GM12878 (cell line): ENCODE measurements around the gene IER3. TPM values are rescaled to one million over a fixed set of nuclear protein-coding genes. Genes with fewer than 3 reads are reported as not detected.

ENCODE experiments used
- ATAC-seq: fragments of 200-7000 bp; cut with Tn5 transposase; 3 replicates; pipeline ENCODE4 v1.9.1; 2020; ENCODE audit warnings: mild to moderate bottlenecking, moderate library complexity
- BruUV-seq: library from RNA; stranded (reverse); fragments of 400-500 nt; replicated peaks from 2 replicates; lab custom pipeline; 2021; lab: Mats Ljungman, UMichigan
- CTCF ChIA-PET: fragments of 300-600 bp; sonication (Branson Sonifier 250); formaldehyde crosslinking; extraction: SDS; loops from one replicate; lab custom pipeline; 2021; ENCODE audit warnings: inconsistent platforms; lab: Yijun Ruan, JAX
- POLR2A ChIA-PET: fragments of 350-600 bp; formaldehyde crosslinking; extraction: SDS; loops from one replicate; lab custom pipeline; 2021; ENCODE audit warnings: inconsistent platforms; lab: Charles Lee
- RAD21 ChIA-PET: fragments of 300-600 bp; sonication (Branson Sonifier 250); formaldehyde crosslinking; loops from one replicate; lab custom pipeline; 2023; ENCODE audit warnings: antibody characterized with exemption; ENCODE audit not compliant: unreplicated experiment; lab: Charles Lee
- SMC1A ChIA-PET: fragments of 300-600 bp; sonication (Branson Sonifier 250); formaldehyde crosslinking; loops from one replicate; lab custom pipeline; 2023; ENCODE audit not compliant: unreplicated experiment, uncharacterized antibody; lab: Charles Lee
- DNase-seq: peaks from one replicate; pipeline ENCODE4 v3.0.0-alpha.2; 2011; ENCODE audit warnings: low read depth, low spot score
- FAIRE-seq: peaks from 3 replicates; lab custom pipeline; 2011; peaks lifted over from hg19 to GRCh38; lab: Jason Lieb, UNC
- H2AFZ ChIP-seq: 2 replicates; pipeline ENCODE4 v1.6.0; 2011; ENCODE audit warnings: low read depth, low read length, control low read depth; ENCODE audit not compliant: control insufficient read depth
- H3K27ac ChIP-seq: 2 replicates; pipeline ENCODE4 v1.5.1; 2011; ENCODE audit warnings: control low read depth; ENCODE audit not compliant: control insufficient read depth, insufficient read depth
- H3K27me3 ChIP-seq, 2 experiments: replicated peaks in 1 of 2; 2 replicates each; pipeline versions ENCODE4 v1.6.0 to v1.6.1; 2011; ENCODE audit warnings: low read length in 1 of 2; ENCODE audit not compliant: control insufficient read depth in 2 of 2, insufficient read depth in 2 of 2
- H3K36me3 ChIP-seq, 2 experiments: 2 replicates each; pipeline ENCODE4 v1.5.1; 2011; ENCODE audit warnings: low read length in 1 of 2; ENCODE audit not compliant: control insufficient read depth in 2 of 2, insufficient read depth in 2 of 2
- H3K4me1 ChIP-seq: 2 replicates; pipeline ENCODE4 v1.6.1; 2011; ENCODE audit warnings: mild to moderate bottlenecking, low read length, moderate library complexity, mixed read lengths; ENCODE audit not compliant: control insufficient read depth, insufficient read depth
- H3K4me2 ChIP-seq: 2 replicates; pipeline ENCODE4 v1.6.0; 2011; ENCODE audit warnings: control low read depth; ENCODE audit not compliant: control insufficient read depth, insufficient read depth
- H3K4me3 ChIP-seq: fragments of 200-600 bp; sonication (generic); 2 replicates; pipeline ENCODE4 v1.5.1; 2016
- H3K79me2 ChIP-seq: 2 replicates; pipeline ENCODE4 v1.6.0; 2011; ENCODE audit warnings: low read length; ENCODE audit not compliant: control insufficient read depth, insufficient read depth
- H3K9ac ChIP-seq: 2 replicates; pipeline ENCODE4 v1.8.0; 2011; ENCODE audit warnings: low read length, control low read depth, mixed read lengths; ENCODE audit not compliant: control insufficient read depth, insufficient read depth
- H3K9me3 ChIP-seq: replicated peaks from 3 replicates; pipeline ENCODE4 v1.5.1; 2011; ENCODE audit warnings: mild to moderate bottlenecking, low read length; ENCODE audit not compliant: control insufficient read depth, insufficient read depth
- H4K20me1 ChIP-seq: 2 replicates; pipeline ENCODE4 v1.6.0; 2011; ENCODE audit not compliant: control insufficient read depth, insufficient read depth
- CHD1 ChIP-seq: IDR thresholded peaks from 2 replicates; pipeline ENCODE4 v1.6.1; 2012; ENCODE audit warnings: low read depth, low read length, improper control_type of control experiment
- CUX1 ChIP-seq: IDR thresholded peaks from 2 replicates; pipeline ENCODE4 v1.6.1; 2012; ENCODE audit warnings: improper control_type of control experiment, low read depth, low read length; ENCODE audit not compliant: insufficient replicate concordance
- IKZF1 ChIP-seq: fragments of 450-650 bp; conservative IDR thresholded peaks from 2 replicates; pipeline ENCODE4 v1.6.1; 2017; ENCODE audit warnings: antibody characterized with exemption, mild to moderate bottlenecking
- IRF4 ChIP-seq: IDR thresholded peaks from 2 replicates; pipeline ENCODE4 v1.6.1; 2011; ENCODE audit warnings: low read depth, low read length
- KDM1A ChIP-seq: fragments of 200-600 bp; sonication (generic); IDR thresholded peaks from 2 replicates; pipeline ENCODE4 v1.6.1; 2016; ENCODE audit warnings: borderline replicate concordance
- LARP7 ChIP-seq: fragments of 450-650 bp; IDR thresholded peaks from 2 replicates; pipeline ENCODE4 v1.6.1; 2017; ENCODE audit warnings: mild to moderate bottlenecking
- MLLT1 ChIP-seq: fragments of 450-650 bp; IDR thresholded peaks from 2 replicates; pipeline ENCODE4 v1.6.1; 2016; ENCODE audit warnings: mild to moderate bottlenecking
- NKRF ChIP-seq: fragments of 450-650 bp; conservative IDR thresholded peaks from 2 replicates; pipeline ENCODE4 v1.6.1; 2017; ENCODE audit warnings: mild to moderate bottlenecking, moderate library complexity
- PAX8 ChIP-seq: fragments of 450-650 bp; IDR thresholded peaks from 2 replicates; pipeline ENCODE4 v1.6.1; 2017; ENCODE audit warnings: mild to moderate bottlenecking, moderate library complexity
- RB1 ChIP-seq: fragments of 450-650 bp; formaldehyde crosslinking; IDR thresholded peaks from 2 replicates; pipeline ENCODE4 v1.6.1; 2017; ENCODE audit warnings: mild to moderate bottlenecking, borderline replicate concordance
- SMARCA5 ChIP-seq: fragments of 450-650 bp; IDR thresholded peaks from 2 replicates; pipeline ENCODE4 v1.6.1; 2017; ENCODE audit warnings: mild to moderate bottlenecking
- STAT1 ChIP-seq: fragments of 450-650 bp; conservative IDR thresholded peaks from 2 replicates; pipeline ENCODE4 v1.6.1; 2014; ENCODE audit warnings: antibody characterized with exemption, mild to moderate bottlenecking
- ZNF207 ChIP-seq: fragments of 450-650 bp; IDR thresholded peaks from 2 replicates; pipeline ENCODE4 v1.6.1; 2014; ENCODE audit warnings: antibody characterized with exemption, mild to moderate bottlenecking, borderline replicate concordance
- WGBS: methylation state at CpG from one replicate; pipeline ENCODE4 v1.1.6; 2016; ENCODE audit warnings: low lambda C conversion rate; ENCODE audit not compliant: insufficient replicate concordance, insufficient coverage; ENCODE audit errors: missing lambda C conversion rate; 5-methylcytosine and 5-hydroxymethylcytosine counted together
- in situ Hi-C: fragments of 300-500 bp; cut with MboI; formaldehyde crosslinking; loops from 9 replicates; pipeline ENCODE4 v1.14.3; 2018; ENCODE audit warnings: mixed read lengths
- intact Hi-C: fragments of 100-400 bp; cut with micrococcal nuclease; formaldehyde crosslinking; loops from one replicate; pipeline ENCODE4 v1.14.2; 2022; ENCODE audit not compliant: unreplicated experiment
- polyA plus RNA-seq, 11 experiments: library from polyadenylated mRNA; depleted of rRNA in 4 of 11; unstranded in 6 of 11; stranded (reverse) in 5 of 11; fragments of >200 nt; fragmentation: Nextera tagmentation in 4 of 11; fragmentation: Illumina TruSeq in 1 of 11; extraction: Ambion mirVana in 4 of 11; extraction: Trizol in 1 of 11; gene quantifications; 1 replicate in 1 of 11; 2 replicates in 10 of 11; pipeline versions ENCODE4 v1.2.1 to v1.2.3, GENCODE V29; 2011 to 2016; ENCODE audit warnings: inconsistent platforms in 2 of 11, missing spikeins in 2 of 11, low read depth in 1 of 11
- total RNA-seq, 4 experiments: library from RNA; depleted of rRNA in 3 of 4; stranded (reverse); fragments of >200 nt in 3 of 4; fragmentation: Illumina TruSeq in 1 of 4; extraction: Trizol in 1 of 4; gene quantifications; 2 replicates each; pipeline versions ENCODE4 v1.2.1 to v1.2.3, GENCODE V29; 2013 to 2021

The IER3 gene
- total and polyA plus RNA-seq, 10 of the 15 experiments (the other 5 are each of a cell fraction or from before 2014, with no cell fraction given) = 1.9 to 100 (median 32.3) TPM

- TF ChIP-seq IRF4 (peak; percentile 65; the same call in 1 of the 2 replicates), CHD1 (peak; percentile 86; the same call in 1 of the 2 replicates), NKRF (peak; percentile 31), ZNF207 (no peak), MLLT1 (no peak; the same call in 1 of the 2 replicates), IKZF1 (peak; percentile 92), LARP7 (peak; percentile 10; the same call in 1 of the 2 replicates)
These were observed 27.1 kb downstream of the IER3 start, which contains the start of gene MDC1 (continued) for GRCh38 chr6:30717129-30717844.

- TSS peak; percentile 71 for BruUV-seq
- Histone ChIP-seq H3K27ac (peak overlapping the region; percentile 98), H3K27me3 (no peaks in the 10 kb centered on the region), H3K4me2 (peak overlapping the region; percentile 97), H3K9me3 (no peaks in the 10 kb centered on the region), H3K4me1 (peaks cover 20% of the 10 kb centered on the region), H2AFZ (peak overlapping the region; percentile 70), H4K20me1 (no peaks in the 10 kb centered on the region), H3K79me2 (peaks cover 53% of the 10 kb centered on the region), H3K36me3 (peaks cover 5 to 6% of the 10 kb centered on the region in 2 experiments; a peak in 3 of 4 replicates), H3K4me3 (peak overlapping the region; percentile 81), H3K9ac (peak overlapping the region; percentile 98)
- ChIA-PET RAD21 (interaction anchor here (0.7 to 11.2 kb wide), 14 partner anchors 14 to 371 kb away, joined by 3 to 209 read pairs (median 3); partner anchors contain the start of genes DHX16, GNL1, NRM and VARS2), SMC1A (interaction anchor here (0.7 to 17.7 kb wide), 4 partner anchors 14 to 167 kb away, joined by 3 to 265 read pairs (median 38); partner anchors contain the start of gene NRM), POLR2A (interaction anchor here (0.5 to 11.6 kb wide), 15 partner anchors 14 to 196 kb away, joined by 3 to 200 read pairs (median 5); partner anchors contain the start of genes FLOT1, GNL1, NRM and PRR3), CTCF (interaction anchor here (0.6 to 22.7 kb wide), 8 partner anchors 14 to 373 kb away, joined by 3 to 487 read pairs (median 4); partner anchors contain the start of gene NRM)
- DNase-seq (no peak), ATAC-seq (no peak), FAIRE-seq (no peak)
- TF ChIP-seq KDM1A = no peak
- TF ChIP-seq SMARCA5 = 0 out of 2 replicates have a peak, but pooled peaks have one; percentile 10
- peak; percentile 57 for TF ChIP-seq LARP7
- TF ChIP-seq PAX8 = peak; percentile 87; the same call in 1 of the 2 replicates
- no peak for TF ChIP-seq STAT1
- no peak for TF ChIP-seq CUX1
- no peak for TF ChIP-seq RB1
- intact Hi-C loops = loop anchor here (1.0 kb wide), 3 partner anchors 30 to 100 kb away; partner anchors contain the start of genes MRPS18B and PPP1R10
- 4% methylated on average over 8 of the region's 8 CpGs for WGBS
- in situ Hi-C loops = loop anchor here (5.0 kb wide), 2 partner anchors 35 to 100 kb away; partner anchors contain the start of genes MRPS18B and PPP1R10
These were observed 27.5 kb downstream of the IER3 start for GRCh38 chr6:30716879-30717128.
